ENCODE results near the gene PRDM2. TPM values are rescaled to one million over a fixed set of nuclear protein-coding genes. Genes with fewer than 3 reads are reported as not detected.

PRDM2 gene
- total RNA-seq, 3 donors from 2014 or later (not counting 1 experiment from before 2014, with no cell fraction given) = 168 to 193 (median 184) TPM

GRCh38 chr1:13774121-13774520 is 74.1 kb downstream of the PRDM2 start:
- no peak for TF ChIP-seq CTCF (IDR thresholded peaks at IDR 0.05)
- H3K4me3 Mint-ChIP-seq = no peak overlapping the region
- peaks cover 39 to 40% of the 10 kb centered on the region in 2 donors for H3K4me1 Mint-ChIP-seq
- H3K27me3 ChIP-seq (ENCODE audit: control insufficient read depth, insufficient read depth, low read length) = no peaks in the 10 kb centered on the region
- 100% methylated on average over 2 of the region's 2 CpGs for WGBS (ENCODE audit: insufficient coverage)
- DNase-seq (no peak), ATAC-seq (no peak)
- H3K9me3 Mint-ChIP-seq = no peaks in the 10 kb centered on the region
- no peak overlapping the region for H3K27ac ChIP-seq (ENCODE audit: low read length)
- no peaks in the 10 kb centered on the region for H3K27me3 Mint-ChIP-seq (ENCODE audit: low read depth in 2 of 2)
- H3K4me3 ChIP-seq (ENCODE audit: low read length) = no peak overlapping the region
- intact Hi-C loops (cut with micrococcal nuclease) = no loop called here
- H3K36me3 ChIP-seq (ENCODE audit: control insufficient read depth, insufficient read depth, low read length) = peaks cover 51% of the 10 kb centered on the region
- peaks cover 7% of the 10 kb centered on the region for H3K36me3 Mint-ChIP-seq
- no peaks in the 10 kb centered on the region for H3K9me3 ChIP-seq (ENCODE audit: control insufficient read depth, insufficient read depth, low read length)
- H3K27ac Mint-ChIP-seq = peak overlapping the region in 1 of 2 donors; percentile 30
- peaks cover 2% of the 10 kb centered on the region for H3K4me1 ChIP-seq (ENCODE audit: control insufficient read depth, insufficient read depth, low read length)

- H3K9me3 ChIP-seq (ENCODE audit: control insufficient read depth, insufficient read depth, low read length) = no peaks in the 10 kb centered on the region
- no peak overlapping the region for H3K4me3 ChIP-seq (ENCODE audit: low read length)
- H3K4me1 ChIP-seq (ENCODE audit: control insufficient read depth, insufficient read depth, low read length) = no peaks in the 10 kb centered on the region
- H3K27me3 ChIP-seq (ENCODE audit: control insufficient read depth, insufficient read depth, low read length) = no peaks in the 10 kb centered on the region
- 97% methylated on average over 5 of the region's 5 CpGs for WGBS (ENCODE audit: insufficient coverage)
- Mint-ChIP-seq H3K4me3 (no peak overlapping the region), H3K36me3 (peaks cover 7% of the 10 kb centered on the region), H3K9me3 (no peaks in the 10 kb centered on the region), H3K27me3 (ENCODE audit: low read depth in 2 of 2) (no peaks in the 10 kb centered on the region), H3K27ac (no peak overlapping the region), H3K4me1 (peaks cover 27 to 37% of the 10 kb centered on the region in 2 donors)
- no peak overlapping the region for H3K27ac ChIP-seq (ENCODE audit: low read length)
- no peak for ATAC-seq
- DNase-seq = no peak
- H3K36me3 ChIP-seq (ENCODE audit: control insufficient read depth, insufficient read depth, low read length) = peaks cover 64% of the 10 kb centered on the region
- TF ChIP-seq CTCF (IDR thresholded peaks at IDR 0.05) = no peak
- intact Hi-C loops (cut with micrococcal nuclease) = no loop called here
These were observed 75.5 kb downstream of the PRDM2 start for GRCh38 chr1:13775459-13775858.

- peaks cover 67% of the 10 kb centered on the region for H3K36me3 ChIP-seq (ENCODE audit: control insufficient read depth, insufficient read depth, low read length)
- Mint-ChIP-seq H3K9me3 (no peaks in the 10 kb centered on the region), H3K27ac (no peak overlapping the region), H3K27me3 (ENCODE audit: low read depth in 2 of 2) (no peaks in the 10 kb centered on the region), H3K36me3 (peaks cover 10% of the 10 kb centered on the region), H3K4me3 (no peak overlapping the region), H3K4me1 (peaks cover 27 to 35% of the 10 kb centered on the region in 2 donors)
- no peak for DNase-seq
- H3K9me3 ChIP-seq (ENCODE audit: control insufficient read depth, insufficient read depth, low read length) = no peaks in the 10 kb centered on the region
- no peaks in the 10 kb centered on the region for H3K27me3 ChIP-seq (ENCODE audit: control insufficient read depth, insufficient read depth, low read length)
- 92% methylated on average over 2 of the region's 3 CpGs for WGBS (ENCODE audit: insufficient coverage)
- no peak overlapping the region for H3K27ac ChIP-seq (ENCODE audit: low read length)
- no peak overlapping the region for H3K4me3 ChIP-seq (ENCODE audit: low read length)
- no peak for TF ChIP-seq CTCF (IDR thresholded peaks at IDR 0.05)
- H3K4me1 ChIP-seq (ENCODE audit: control insufficient read depth, insufficient read depth, low read length) = no peaks in the 10 kb centered on the region
- intact Hi-C loops (cut with micrococcal nuclease) = no loop called here
- ATAC-seq = no peak
These were observed 75.9 kb downstream of the PRDM2 start for GRCh38 chr1:13775916-13776315.

- no peak for ATAC-seq
- Histone ChIP-seq H3K4me3 (ENCODE audit: low read length) (no peak overlapping the region), H3K4me1 (ENCODE audit: control insufficient read depth, insufficient read depth, low read length) (no peaks in the 10 kb centered on the region), H3K9me3 (ENCODE audit: control insufficient read depth, insufficient read depth, low read length) (no peaks in the 10 kb centered on the region), H3K27me3 (ENCODE audit: control insufficient read depth, insufficient read depth, low read length) (no peaks in the 10 kb centered on the region), H3K36me3 (ENCODE audit: control insufficient read depth, insufficient read depth, low read length) (peaks cover 84% of the 10 kb centered on the region), H3K27ac (ENCODE audit: low read length) (no peak overlapping the region)
- H3K9me3 Mint-ChIP-seq = no peaks in the 10 kb centered on the region
- peaks cover 26% of the 10 kb centered on the region for H3K36me3 Mint-ChIP-seq
- H3K27me3 Mint-ChIP-seq (ENCODE audit: low read depth in 2 of 2) = no peaks in the 10 kb centered on the region
- no peak for DNase-seq
- intact Hi-C loops (cut with micrococcal nuclease) = no loop called here
- no peak overlapping the region for H3K4me3 Mint-ChIP-seq
- no peak for TF ChIP-seq CTCF (IDR thresholded peaks at IDR 0.05)
- WGBS (ENCODE audit: insufficient coverage) = 96% methylated on average over 7 of the region's 7 CpGs
- peak overlapping the region in 1 of 2 donors; percentile 27 for H3K27ac Mint-ChIP-seq
- peaks cover 29 to 34% of the 10 kb centered on the region in 2 donors for H3K4me1 Mint-ChIP-seq
These were observed 78.4 kb downstream of the PRDM2 start for GRCh38 chr1:13778431-13778830.
